Gastroesophageal sphincter (tissue), 4 donors: ENCODE data around the gene SYT7. TPM values are rescaled to one million over a fixed set of nuclear protein-coding genes. Genes with fewer than 3 reads are reported as not detected.

ENCODE experiments used
- ATAC-seq: fragments of 150-250 bp; one replicate; pipeline ENCODE4 v1.9.1; 2016; ENCODE audit warnings: mild to moderate bottlenecking, moderate library complexity
- H3K27ac ChIP-seq, 4 donors: fragments of 200-600 bp; sonication (generic) in 3 of 4; 1 replicate in 3 of 4; 2 replicates in 1 of 4; pipeline ENCODE4 v1.5.1; 2016 to 2019
- H3K27me3 ChIP-seq: fragments of 200-600 bp; sonication (generic); one replicate; pipeline ENCODE4 v1.5.1; 2019
- H3K36me3 ChIP-seq, 2 donors: fragments of 200-600 bp; sonication (generic); one replicate each; pipeline ENCODE4 v1.5.1; 2019; ENCODE audit warnings: control low read depth in 1 of 2
- H3K4me1 ChIP-seq, 3 donors: fragments of 200-600 bp; sonication (generic); 1 replicate in 2 of 3; 2 replicates in 1 of 3; pipeline ENCODE4 v1.5.1; 2016 to 2019; ENCODE audit warnings: control low read depth in 2 of 3
- H3K4me3 ChIP-seq, 2 donors: fragments of 200-600 bp; sonication (generic); one replicate each; pipeline ENCODE4 v1.5.1; 2019; ENCODE audit warnings: mild to moderate bottlenecking in 1 of 2, moderate library complexity in 1 of 2
- H3K9me3 ChIP-seq, 3 donors: fragments of 200-600 bp; sonication (generic); one replicate each; pipeline ENCODE4 v1.5.1; 2017 to 2019; ENCODE audit warnings: control low read depth in 2 of 3
- CTCF ChIP-seq, 4 experiments: fragments of 200-600 bp in 2 of 4; fragments of 450-650 bp in 2 of 4; sonication (generic) in 1 of 4; IDR thresholded peaks; one replicate each; pipeline ENCODE4 v1.5.1; 2017 to 2019; ENCODE audit warnings: antibody characterized with exemption in 4 of 4, mild to moderate bottlenecking in 2 of 4, moderate library complexity in 2 of 4
- EP300 ChIP-seq: sonication (generic); formaldehyde crosslinking; IDR thresholded peaks from one replicate; pipeline ENCODE4 v1.6.1; 2017; ENCODE audit warnings: antibody characterized with exemption, mild to moderate bottlenecking
- POLR2A ChIP-seq, 2 donors: fragments of 450-650 bp; IDR thresholded peaks; one replicate each; pipeline ENCODE4 v1.6.1; 2017; ENCODE audit warnings: antibody characterized with exemption in 2 of 2, mild to moderate bottlenecking in 2 of 2, moderate library complexity in 1 of 2
- POLR2AphosphoS5 ChIP-seq: sonication (generic); formaldehyde crosslinking; IDR thresholded peaks from one replicate; pipeline ENCODE4 v1.6.1; 2017; ENCODE audit warnings: antibody characterized with exemption
- WGBS, 2 donors: methylation state at CpG; one replicate each; pipeline ENCODE4 v1.1.5; 2018; ENCODE audit warnings: low coverage in 1 of 2; 5-methylcytosine and 5-hydroxymethylcytosine counted together
- total RNA-seq, 4 donors: library from RNA; depleted of rRNA; stranded (reverse); fragments of >200 nt; gene quantifications; one replicate each; pipeline ENCODE4 v1.1.0, GENCODE V29; 2016

SYT7 gene
- total RNA-seq, 4 donors from 2014 or later: 1.8 to 3.7 (median 3.1) TPM

- peaks cover 97% of the 10 kb centered on the region for H3K27me3 ChIP-seq
- TF ChIP-seq POLR2AphosphoS5 (no peak), CTCF (IDR thresholded peaks at IDR 0.05) (no peak), EP300 (no peak), POLR2A (IDR thresholded peaks at IDR 0.05) (no peak)
- no peaks in the 10 kb centered on the region for H3K9me3 ChIP-seq
- H3K27ac ChIP-seq: no peak overlapping the region
- peak overlapping the region in 1 of 2 donors; percentile 4 for H3K4me3 ChIP-seq
- H3K36me3 ChIP-seq: no peaks in the 10 kb centered on the region
- ATAC-seq: no peak
- peaks cover 0 to 19% (median 0%) of the 10 kb centered on the region in 3 donors for H3K4me1 ChIP-seq
- WGBS, 2 donors: 7 to 11% methylated on average over 11 to 17 of the region's 57 CpGs
These were observed 25.6 kb downstream of the SYT7 start for GRCh38 chr11:61555051-61555969.

- no peak for ATAC-seq
- H3K27me3 ChIP-seq: peaks cover 99% of the 10 kb centered on the region
- no peaks in the 10 kb centered on the region for H3K9me3 ChIP-seq
- TF ChIP-seq POLR2A (IDR thresholded peaks at IDR 0.05): no peak
- no peak for TF ChIP-seq POLR2AphosphoS5
- no peak for TF ChIP-seq EP300
- TF ChIP-seq CTCF (IDR thresholded peaks at IDR 0.05): no peak
- H3K4me1 ChIP-seq: peaks cover 0 to 19% (median 0%) of the 10 kb centered on the region in 3 donors
- H3K27ac ChIP-seq: no peak overlapping the region
- WGBS, 2 donors: no CpG with 5 or more reads among the region's 13 CpGs
- no peaks in the 10 kb centered on the region for H3K36me3 ChIP-seq
- no peak overlapping the region for H3K4me3 ChIP-seq
These were observed 26.5 kb downstream of the SYT7 start for GRCh38 chr11:61554172-61554988.

GRCh38 chr11:61553373-61554171 is 27.3 kb downstream of the SYT7 start:
- H3K27ac ChIP-seq: no peak overlapping the region

More at GRCh38 chr11:61553373-61554171, 27.3 kb downstream of the SYT7 start:
- Histone ChIP-seq H3K36me3 (no peaks in the 10 kb centered on the region), H3K4me1 (peaks cover 0 to 19% (median 0%) of the 10 kb centered on the region in 3 donors), H3K4me3 (no peak overlapping the region), H3K27me3 (peaks cover 99% of the 10 kb centered on the region), H3K9me3 (no peaks in the 10 kb centered on the region)
- TF ChIP-seq POLR2AphosphoS5: no peak
- no peak for TF ChIP-seq POLR2A (IDR thresholded peaks at IDR 0.05)
- no peak for TF ChIP-seq CTCF (IDR thresholded peaks at IDR 0.05)
- TF ChIP-seq EP300: no peak
- ATAC-seq: no peak
- 26 to 30% methylated on average over 2 to 5 of the region's 15 CpGs for WGBS, 2 donors
